ENCODE data around the gene EFHD1. TPM values are rescaled to one million over a fixed set of nuclear protein-coding genes. Genes with fewer than 3 reads are reported as not detected.

Gene EFHD1
- total and polyA plus RNA-seq, 9 of the 15 experiments (the other 6 are each of a cell fraction or from before 2014, with no cell fraction given) = 0.66 to 9.1 (median 2.0) TPM

DNA sequence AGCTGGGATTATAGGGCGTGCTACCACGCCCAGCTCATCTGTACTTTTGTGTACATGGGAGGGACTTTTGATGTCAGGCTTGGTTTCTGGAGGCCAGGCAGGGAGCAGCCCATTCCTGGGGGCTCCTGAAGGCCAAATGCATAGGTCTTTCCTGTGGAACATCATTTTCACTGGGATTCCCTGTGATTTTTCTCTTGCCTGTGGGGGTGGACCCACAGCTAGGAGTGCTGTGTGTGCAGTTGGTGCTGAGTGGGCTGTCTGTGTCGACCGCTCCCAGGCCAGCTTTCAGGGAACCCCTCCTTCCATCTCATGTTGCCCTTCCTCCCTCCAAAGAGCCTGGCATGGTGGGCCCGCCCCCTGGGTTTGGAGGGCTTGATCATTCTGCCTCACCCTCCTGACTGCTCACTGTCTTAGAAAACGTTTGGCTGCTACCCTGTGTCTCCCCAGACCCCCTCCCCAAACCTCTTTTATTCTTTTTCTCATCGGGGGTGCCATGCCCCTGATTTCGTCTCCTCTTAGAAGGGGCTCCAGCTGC, 10.5 kb downstream of the EFHD1 start:
- peaks cover 0 to 33% of the 10 kb centered on the region in 2 experiments; a peak in 2 of 5 replicates for H3K27me3 ChIP-seq (ENCODE audit: control insufficient read depth in 2 of 2, insufficient read depth in 2 of 2, low read length in 2 of 2)
- no peaks in the 10 kb centered on the region for H3K9me3 ChIP-seq (replicated peaks; ENCODE audit: control insufficient read depth, insufficient read depth, low read depth, low read length)
- no peak for FAIRE-seq
- H3K4me3 ChIP-seq = no peak overlapping the region
- intact Hi-C loops (cut with micrococcal nuclease) = no loop called here
- WGBS (ENCODE audit: insufficient coverage, low coverage, missing lambda C conversion rate) = 25% methylated on average over 6 of the region's 8 CpGs
- no peak for ATAC-seq
- no peak overlapping the region for H3K27ac ChIP-seq (ENCODE audit: extremely low read depth, low read depth, low read length)
- no peak overlapping the region for H3K4me2 ChIP-seq (ENCODE audit: insufficient read depth, low read length)
- H2AFZ ChIP-seq (ENCODE audit: low read depth, low read length) = no peak overlapping the region
- ChIA-PET CTCF (ENCODE audit: low intra/inter-chr PET ratio) (no interaction called here), POLR2A (interaction anchor here (0.6 kb wide), 1 partner anchor 13 kb away, joined by 3 read pairs; no protein-coding TSS in a partner anchor)
- no peak overlapping the region for H3K9ac ChIP-seq (ENCODE audit: insufficient read depth in 1 of 2, low read depth in 2 of 2, low read length in 2 of 2)
- BruUV-seq (replicated peaks) = no TSS peak
- no peak for TF ChIP-seq SMARCB1 (IDR thresholded peaks at IDR 0.05; ENCODE audit: insufficient read length, low read depth)
- TF ChIP-seq ZNF146 (CRISPR knock-in tag; IDR thresholded peaks at IDR 0.05; ENCODE audit: unreplicated experiment) = no peak
- no peak for TF ChIP-seq ZNF316 (IDR thresholded peaks at IDR 0.05)
- no peak for TF ChIP-seq TFAM (CRISPR knock-in tag; conservative IDR thresholded peaks at IDR 0.05)
- no peak for TF ChIP-seq CSDE1 (IDR thresholded peaks at IDR 0.05)
- TF ChIP-seq TAF15 (IDR thresholded peaks at IDR 0.05; ENCODE audit: low read depth, low read length) = no peak
- TF ChIP-seq, protein P1, sequence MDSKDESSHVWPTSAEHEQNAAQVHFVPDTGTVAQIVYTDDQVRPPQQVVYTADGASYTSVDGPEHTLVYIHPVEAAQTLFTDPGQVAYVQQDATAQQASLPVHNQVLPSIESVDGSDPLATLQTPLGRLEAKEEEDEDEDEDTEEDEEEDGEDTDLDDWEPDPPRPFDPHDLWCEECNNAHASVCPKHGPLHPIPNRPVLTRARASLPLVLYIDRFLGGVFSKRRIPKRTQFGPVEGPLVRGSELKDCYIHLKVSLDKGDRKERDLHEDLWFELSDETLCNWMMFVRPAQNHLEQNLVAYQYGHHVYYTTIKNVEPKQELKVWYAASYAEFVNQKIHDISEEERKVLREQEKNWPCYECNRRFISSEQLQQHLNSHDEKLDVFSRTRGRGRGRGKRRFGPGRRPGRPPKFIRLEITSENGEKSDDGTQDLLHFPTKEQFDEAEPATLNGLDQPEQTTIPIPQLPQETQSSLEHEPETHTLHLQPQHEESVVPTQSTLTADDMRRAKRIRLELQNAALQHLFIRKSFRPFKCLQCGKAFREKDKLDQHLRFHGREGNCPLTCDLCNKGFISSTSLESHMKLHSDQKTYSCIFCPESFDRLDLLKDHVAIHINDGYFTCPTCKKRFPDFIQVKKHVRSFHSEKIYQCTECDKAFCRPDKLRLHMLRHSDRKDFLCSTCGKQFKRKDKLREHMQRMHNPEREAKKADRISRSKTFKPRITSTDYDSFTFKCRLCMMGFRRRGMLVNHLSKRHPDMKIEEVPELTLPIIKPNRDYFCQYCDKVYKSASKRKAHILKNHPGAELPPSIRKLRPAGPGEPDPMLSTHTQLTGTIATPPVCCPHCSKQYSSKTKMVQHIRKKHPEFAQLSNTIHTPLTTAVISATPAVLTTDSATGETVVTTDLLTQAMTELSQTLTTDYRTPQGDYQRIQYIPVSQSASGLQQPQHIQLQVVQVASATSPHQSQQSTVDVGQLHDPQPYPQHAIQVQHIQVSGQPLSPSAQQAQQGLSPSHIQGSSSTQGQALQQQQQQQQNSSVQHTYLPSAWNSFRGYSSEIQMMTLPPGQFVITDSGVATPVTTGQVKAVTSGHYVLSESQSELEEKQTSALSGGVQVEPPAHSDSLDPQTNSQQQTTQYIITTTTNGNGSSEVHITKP (IDR thresholded peaks at IDR 0.05; ENCODE audit: partially characterized antibody) = peak; percentile 29
- no peak for TF ChIP-seq ZNF785 (CRISPR knock-in tag; IDR thresholded peaks at IDR 0.05)
- H4K20me1 ChIP-seq (replicated peaks; ENCODE audit: control insufficient read depth, insufficient read depth, low read length) = no peaks in the 10 kb centered on the region
- in situ Hi-C loops (cut with MboI) = no loop called here
- no peaks in the 10 kb centered on the region for H3K79me2 ChIP-seq (ENCODE audit: control insufficient read depth, insufficient read depth, low read length)
- H3K9me1 ChIP-seq (ENCODE audit: control insufficient read depth, insufficient read depth, low read length) = no peaks in the 10 kb centered on the region
- H3K4me1 ChIP-seq (replicated peaks in 1 of 2; ENCODE audit: control insufficient read depth in 2 of 2, insufficient read depth in 2 of 2, low read length in 2 of 2) = no peaks in the 10 kb centered on the region; a peak in 1 of 5 replicates
- no peaks in the 10 kb centered on the region for H3K36me3 ChIP-seq (ENCODE audit: control insufficient read depth, insufficient read depth, low read length)
- no peak for DNase-seq (ENCODE audit: extremely low read depth in 1 of 4, low spot score in 3 of 4)

Data from K562 (cell line).